HG03280 (cell line): Measurements from ENCODE around the gene AHSA1.
"Not testable (repeated sequence)": the region's sequence is repeated elsewhere in the genome, so short reads cannot be mapped to it uniquely, and the experiment has no call there.

Experiments
- ATAC-seq: cut with Tn5 transposase; IDR thresholded peaks from one replicate; pipeline ENCODE4 v1.9.1; 2021; ENCODE audit warnings: mild to moderate bottlenecking, moderate library complexity; ENCODE audit not compliant: unreplicated experiment

The AHSA1 gene

GRCh38 chr14:77457522-77458248, at the start of gene AHSA1, which contains the start of gene VIPAS39:
Gene AHSA1 (plus strand): TSS chr14:77458093. CDS start chr14:77458190, 97 bp downstream.
Gene VIPAS39 (minus strand): TSS chr14:77457601. CDS start chr14:77454102, 3,499 bp downstream.
- ATAC-seq, result peak; percentile 93

DNA sequence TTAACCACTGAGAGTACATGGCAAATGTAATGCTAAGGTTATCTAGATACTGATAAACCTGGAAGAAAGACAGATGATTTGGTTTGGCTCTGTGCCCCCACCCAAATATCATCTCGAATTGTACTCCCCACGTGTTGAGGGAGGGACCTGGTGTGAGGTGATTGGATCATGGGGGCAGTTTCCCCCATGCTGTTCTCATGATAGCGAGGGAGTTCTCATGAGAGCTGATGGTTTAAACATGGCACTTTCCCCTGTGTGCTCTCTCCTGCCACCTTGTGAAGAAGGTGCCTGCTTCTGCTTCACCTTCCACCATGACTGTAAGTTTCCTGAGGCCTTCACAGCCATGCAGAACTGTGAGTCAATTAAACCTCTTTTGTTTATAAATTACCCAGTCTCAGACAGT, 48.8 kb upstream of the AHSA1 start:
- no peak for ATAC-seq

GRCh38 chr14:77415403-77416030, 42.4 kb upstream of the AHSA1 start:
- ATAC-seq, result not testable (repeated sequence)

GRCh38 chr14:77416098-77416497, 41.8 kb upstream of the AHSA1 start:
- not testable (repeated sequence) for ATAC-seq

GRCh38 chr14:77416836-77417235, 41.1 kb upstream of the AHSA1 start:
- ATAC-seq, result no peak

- ATAC-seq, result no peak
These were observed 36.7 kb upstream of the AHSA1 start for GRCh38 chr14:77421201-77421600.

GRCh38 chr14:77423423-77423822, 34.5 kb upstream of the AHSA1 start, which contains the start of gene NOXRED1:
Gene NOXRED1 (minus strand): TSS chr14:77423523. CDS start chr14:77422889, 634 bp downstream.
- ATAC-seq, result no peak

GRCh38 chr14:77424862-77425261, 33.0 kb upstream of the AHSA1 start:
- ATAC-seq, result no peak

DNA sequence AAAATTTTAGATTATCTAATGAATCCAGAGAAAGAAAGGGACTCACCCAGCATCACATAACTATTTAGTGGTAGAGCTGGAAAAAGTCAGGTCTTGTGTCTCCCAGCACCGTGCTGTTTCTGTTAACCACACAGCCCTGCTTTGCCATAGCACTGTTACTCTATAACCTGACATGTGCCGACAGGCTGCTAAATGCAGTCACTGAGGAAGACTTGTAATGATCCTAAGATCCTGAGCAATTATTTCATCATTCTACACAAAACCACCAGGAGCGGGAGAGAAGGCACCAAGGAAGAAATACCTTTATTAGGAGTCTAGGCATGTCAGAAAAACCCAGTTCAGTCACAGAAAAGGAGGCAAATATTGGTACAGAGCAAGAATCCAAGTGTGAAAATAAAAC, 31.5 kb upstream of the AHSA1 start:
- no peak for ATAC-seq

GRCh38 chr14:77436042-77436441, 21.9 kb upstream of the AHSA1 start:
- ATAC-seq, result no peak

DNA sequence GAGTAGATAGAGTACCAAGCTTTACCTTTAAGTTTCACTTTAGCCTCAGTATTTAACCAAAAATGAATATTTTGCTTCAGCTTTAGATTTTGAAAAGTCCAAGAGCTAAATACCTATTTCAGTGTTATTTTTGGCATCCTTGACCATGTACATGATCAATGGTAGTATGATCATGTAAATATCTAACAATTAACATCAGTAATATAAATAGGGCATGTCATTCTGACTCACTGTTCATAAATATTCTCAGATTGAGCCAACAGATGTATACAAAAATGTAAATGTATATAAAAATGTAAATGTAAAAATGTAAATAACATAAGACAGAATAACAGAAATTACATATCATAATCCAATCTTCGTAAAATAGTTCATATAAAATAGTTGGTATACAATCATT, 19.3 kb upstream of the AHSA1 start:
- ATAC-seq, result no peak

DNA sequence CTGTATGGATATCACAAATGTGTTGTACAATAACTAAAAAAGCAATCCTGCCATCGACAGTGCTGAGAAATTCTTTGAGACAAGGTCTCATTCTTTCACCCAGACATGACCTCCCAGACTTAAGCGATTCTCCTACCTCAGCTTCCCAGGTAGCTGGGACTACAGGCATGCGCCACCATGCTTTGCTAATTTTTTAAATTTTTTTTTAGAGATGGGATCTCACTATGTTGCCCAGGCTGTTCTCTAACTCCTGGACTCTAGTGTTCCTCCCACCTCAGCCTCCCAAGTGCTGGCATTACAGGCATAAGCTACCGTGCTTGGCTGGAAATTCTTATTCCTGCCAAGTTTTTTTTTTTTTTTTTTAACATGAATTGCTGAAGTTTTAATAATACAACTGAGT, 18.0 kb upstream of the AHSA1 start:
- ATAC-seq, result no peak

- no peak for ATAC-seq
These were observed 15.7 kb upstream of the AHSA1 start for GRCh38 chr14:77442196-77442595.

DNA sequence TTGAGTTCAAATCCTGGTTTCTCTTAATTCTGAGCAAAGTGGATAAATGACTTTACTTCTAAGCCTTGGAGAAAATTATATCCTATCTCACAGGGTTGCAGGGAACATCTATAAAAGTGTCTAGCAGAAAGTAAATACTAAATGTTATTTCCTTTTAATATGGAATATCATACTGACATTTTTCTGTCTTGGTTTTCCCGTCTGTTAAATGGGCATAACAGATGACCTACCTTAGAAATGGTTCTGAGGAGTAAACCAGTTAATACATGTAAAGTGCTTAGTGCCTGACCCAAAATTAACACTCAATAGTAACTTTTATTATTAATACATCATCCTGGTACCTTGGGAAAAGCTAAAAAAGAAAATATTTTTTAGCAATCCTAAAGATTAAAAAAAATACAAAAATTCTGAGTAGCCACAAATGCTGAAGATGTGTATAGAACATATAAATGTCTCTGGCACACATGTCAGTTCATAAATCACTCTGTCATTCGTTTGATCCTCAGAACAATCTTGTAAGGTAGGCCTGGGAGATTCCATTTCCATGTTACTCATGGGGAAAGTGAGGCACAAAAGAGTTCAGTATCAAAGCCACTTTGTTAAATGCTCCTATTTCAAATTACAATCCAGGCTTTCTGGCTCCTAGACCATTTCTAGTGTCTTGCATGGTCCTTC, 1.8 kb upstream of the AHSA1 start:
- ATAC-seq, result no peak

GRCh38 chr14:77457115-77457521, 775 bp upstream of the AHSA1 start:
- ATAC-seq, result no peak

GRCh38 chr14:77458249-77458950, 507 bp downstream of the AHSA1 start:
- peak; percentile 14 for ATAC-seq

DNA sequence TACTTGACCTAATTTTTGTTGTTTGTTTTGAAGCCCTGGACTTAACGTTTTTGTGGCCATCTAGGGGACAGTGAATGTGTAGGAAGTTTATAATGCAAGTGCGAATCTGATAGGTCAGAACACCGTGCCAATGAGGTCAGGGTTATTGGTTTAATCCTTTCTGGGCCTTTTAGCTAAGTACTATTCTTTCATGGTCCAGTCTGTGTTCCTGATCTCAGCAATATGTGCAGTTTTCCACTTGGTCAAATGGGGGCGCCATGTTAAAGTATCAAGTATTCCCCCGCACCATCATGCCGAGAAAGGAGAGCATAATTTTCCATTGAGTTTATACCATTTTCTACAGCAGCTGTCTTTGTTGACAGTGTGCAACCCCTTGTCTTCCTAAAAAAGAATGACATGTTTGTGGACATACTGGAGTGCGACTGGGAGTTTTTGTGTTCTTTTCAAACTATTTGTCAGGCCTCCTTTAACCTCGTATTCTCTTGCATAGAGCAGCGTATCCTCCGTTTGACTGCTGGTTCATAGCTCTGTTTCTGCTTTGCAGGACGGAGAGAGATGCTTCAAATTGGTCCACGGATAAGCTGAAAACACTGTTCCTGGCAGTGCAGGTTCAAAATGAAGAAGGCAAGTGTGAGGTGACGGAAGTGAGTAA, 1.3 kb downstream of the AHSA1 start:
- ATAC-seq, result no peak

DNA sequence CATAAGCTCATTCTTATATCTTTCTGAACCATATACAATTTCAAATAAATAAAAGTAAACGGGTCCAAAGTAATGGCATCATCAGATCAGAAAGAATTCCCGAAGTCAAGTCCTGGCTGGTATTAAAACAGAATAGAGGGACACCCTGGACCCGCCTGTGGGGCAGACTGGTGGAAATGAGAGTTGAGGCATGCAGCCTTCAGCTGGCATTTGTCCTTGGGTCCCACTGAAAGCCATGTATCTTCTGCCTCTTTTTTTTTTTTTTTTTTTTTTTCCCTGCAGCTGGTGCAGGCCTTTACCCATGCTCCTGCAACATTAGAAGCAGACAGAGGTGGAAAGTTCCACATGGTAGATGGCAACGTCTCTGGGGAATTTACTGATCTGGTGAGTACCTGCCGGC, 9.9 kb downstream of the AHSA1 start:
- no peak for ATAC-seq

GRCh38 chr14:77469067-77469505, 11.2 kb downstream of the AHSA1 start:
- ATAC-seq, result no peak

DNA sequence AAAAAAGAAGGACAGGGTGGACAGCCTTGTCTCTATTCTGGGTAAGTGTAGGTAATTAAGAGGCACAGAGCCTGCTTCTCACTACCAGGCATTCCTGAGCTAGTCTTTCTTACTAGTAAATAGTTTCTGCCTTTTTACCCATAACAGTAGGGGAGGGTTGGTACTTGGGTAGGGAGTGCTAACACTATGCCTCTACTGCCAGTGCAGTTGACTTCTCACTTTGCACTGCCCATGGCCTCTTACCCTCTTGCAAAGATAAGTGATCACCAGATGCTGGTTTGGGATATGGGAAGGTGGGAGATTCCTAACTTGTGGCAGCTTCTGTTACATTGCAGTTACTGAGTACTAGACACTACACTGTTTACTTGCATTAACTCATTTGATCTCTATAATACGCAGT, 11.6 kb downstream of the AHSA1 start:
- ATAC-seq, result no peak
